GM12878 (cell line): ENCODE results near the gene TMEM231.

Experiments
- BHLHE40 ChIP-seq, 2 experiments: fragments of 450-650 bp in 1 of 2; IDR thresholded peaks; 2 replicates each; pipeline ENCODE4 v1.6.1; 2011 to 2017; ENCODE audit warnings: low read depth in 2 of 2, borderline replicate concordance in 1 of 2, improper control_type of control experiment in 1 of 2, low read length in 1 of 2, mild to moderate bottlenecking in 1 of 2
- EZH2 ChIP-seq: IDR thresholded peaks from 2 replicates; pipeline ENCODE4 v1.6.1; 2012; ENCODE audit warnings: low read depth, mild to moderate bottlenecking, control low read depth, inconsistent platforms, low read length, borderline replicate concordance; ENCODE audit not compliant: control insufficient read depth
- FOXM1 ChIP-seq: IDR thresholded peaks from 2 replicates; pipeline ENCODE4 v1.6.1; 2012; ENCODE audit warnings: low read depth, mild to moderate bottlenecking, inconsistent platforms, low read length, moderate library complexity
- MTA3 ChIP-seq: IDR thresholded peaks from 2 replicates; pipeline ENCODE4 v1.6.1; 2012; ENCODE audit warnings: low read length, inconsistent platforms, borderline replicate concordance
- PAX5 ChIP-seq: IDR thresholded peaks from 2 replicates; pipeline ENCODE4 v1.6.1; 2011; ENCODE audit warnings: low read depth, low read length, borderline replicate concordance
- PKNOX1 ChIP-seq: fragments of 450-650 bp; IDR thresholded peaks from 2 replicates; pipeline ENCODE4 v1.6.1; 2016; ENCODE audit warnings: mild to moderate bottlenecking
- POLR2A ChIP-seq: IDR thresholded peaks from 2 replicates; pipeline ENCODE4 v1.6.1; 2011; ENCODE audit warnings: low read depth, mild to moderate bottlenecking, low read length
- POLR2AphosphoS5 ChIP-seq: IDR thresholded peaks from 2 replicates; pipeline ENCODE4 v1.6.1; 2011; ENCODE audit warnings: mild to moderate bottlenecking, low read length, inconsistent platforms
- SMC3 ChIP-seq: IDR thresholded peaks from 2 replicates; pipeline ENCODE4 v1.6.1; 2011; ENCODE audit warnings: low read length, improper control_type of control experiment, borderline replicate concordance
- TCF12 ChIP-seq: IDR thresholded peaks from 2 replicates; pipeline ENCODE4 v1.6.1; 2011; ENCODE audit warnings: low read depth, mild to moderate bottlenecking, low read length
- TF ChIP-seq, protein P1 (sequence below), 3 experiments: IDR thresholded peaks in 2 of 3; conservative IDR thresholded peaks in 1 of 3; 2 replicates each; pipeline ENCODE4 v1.5.1; 2011; ENCODE audit warnings: low read depth in 3 of 3, low read length in 3 of 3, mild to moderate bottlenecking in 3 of 3, control low read depth in 2 of 3, moderate library complexity in 2 of 3, inconsistent platforms in 1 of 3, mixed read lengths in 1 of 3; ENCODE audit not compliant: control insufficient read depth in 2 of 3, insufficient read depth in 1 of 3; ENCODE audit errors: extremely low read depth in 1 of 3
- TF ChIP-seq, protein P2 (sequence below): IDR thresholded peaks from 2 replicates; pipeline ENCODE4 v1.6.1; 2011; ENCODE audit warnings: low read depth, mild to moderate bottlenecking, low read length, moderate library complexity, borderline replicate concordance; ENCODE audit errors: extremely low read depth

DNA sequence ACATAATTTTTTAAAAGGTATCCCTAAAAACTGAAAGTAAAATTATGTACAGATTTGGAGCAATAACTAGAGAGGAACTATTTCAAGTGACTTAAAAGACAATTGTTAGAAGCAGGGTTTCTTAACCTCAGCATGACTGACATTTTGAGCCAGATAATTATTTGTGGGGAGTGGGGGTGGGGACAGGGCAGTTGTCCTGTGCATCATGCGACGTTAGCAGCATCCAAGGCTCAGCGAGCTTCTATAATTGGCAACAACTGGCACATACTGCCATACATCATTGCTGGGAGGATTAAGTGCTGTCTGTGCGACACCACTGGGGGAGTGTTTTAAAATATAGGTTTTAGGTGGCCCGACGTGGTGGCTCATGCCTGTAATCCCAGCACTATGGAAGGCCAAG is 37.3 kb upstream of the TMEM231 start:
- no peak for TF ChIP-seq SMC3
- TF ChIP-seq PKNOX1, result no peak
- no peak for TF ChIP-seq FOXM1
- TF ChIP-seq TCF12, result no peak
- TF ChIP-seq, protein P1, sequence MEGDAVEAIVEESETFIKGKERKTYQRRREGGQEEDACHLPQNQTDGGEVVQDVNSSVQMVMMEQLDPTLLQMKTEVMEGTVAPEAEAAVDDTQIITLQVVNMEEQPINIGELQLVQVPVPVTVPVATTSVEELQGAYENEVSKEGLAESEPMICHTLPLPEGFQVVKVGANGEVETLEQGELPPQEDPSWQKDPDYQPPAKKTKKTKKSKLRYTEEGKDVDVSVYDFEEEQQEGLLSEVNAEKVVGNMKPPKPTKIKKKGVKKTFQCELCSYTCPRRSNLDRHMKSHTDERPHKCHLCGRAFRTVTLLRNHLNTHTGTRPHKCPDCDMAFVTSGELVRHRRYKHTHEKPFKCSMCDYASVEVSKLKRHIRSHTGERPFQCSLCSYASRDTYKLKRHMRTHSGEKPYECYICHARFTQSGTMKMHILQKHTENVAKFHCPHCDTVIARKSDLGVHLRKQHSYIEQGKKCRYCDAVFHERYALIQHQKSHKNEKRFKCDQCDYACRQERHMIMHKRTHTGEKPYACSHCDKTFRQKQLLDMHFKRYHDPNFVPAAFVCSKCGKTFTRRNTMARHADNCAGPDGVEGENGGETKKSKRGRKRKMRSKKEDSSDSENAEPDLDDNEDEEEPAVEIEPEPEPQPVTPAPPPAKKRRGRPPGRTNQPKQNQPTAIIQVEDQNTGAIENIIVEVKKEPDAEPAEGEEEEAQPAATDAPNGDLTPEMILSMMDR (IDR thresholded peaks at IDR 0.05 in 2 of 3, conservative IDR thresholded peaks at IDR 0.05 in 1 of 3; ENCODE audit: control insufficient read depth in 2 of 3, extremely low read depth in 1 of 3, insufficient read depth in 1 of 3, low read depth in 3 of 3, low read length in 3 of 3), result no peak
- TF ChIP-seq PAX5, result no peak
- TF ChIP-seq POLR2AphosphoS5, result no peak
- TF ChIP-seq, protein P2, sequence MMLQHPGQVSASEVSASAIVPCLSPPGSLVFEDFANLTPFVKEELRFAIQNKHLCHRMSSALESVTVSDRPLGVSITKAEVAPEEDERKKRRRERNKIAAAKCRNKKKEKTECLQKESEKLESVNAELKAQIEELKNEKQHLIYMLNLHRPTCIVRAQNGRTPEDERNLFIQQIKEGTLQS, result no peak
- no peak for TF ChIP-seq POLR2A
- TF ChIP-seq EZH2, result no peak
- TF ChIP-seq BHLHE40 (IDR thresholded peaks at IDR 0.05; ENCODE audit: borderline replicate concordance in 1 of 2, low read depth in 2 of 2, low read length in 1 of 2), result no peak
- no peak for TF ChIP-seq MTA3
